NCI-H2029 treated with DMSO at 0.1 percent for 48 hours (cell line): ENCODE data around the gene TTC7B.

Source experiments
- DNase-seq: peaks from one replicate; lab custom pipeline; 2025; lab: John Stamatoyannopoulos, UW

The TTC7B gene

DNA sequence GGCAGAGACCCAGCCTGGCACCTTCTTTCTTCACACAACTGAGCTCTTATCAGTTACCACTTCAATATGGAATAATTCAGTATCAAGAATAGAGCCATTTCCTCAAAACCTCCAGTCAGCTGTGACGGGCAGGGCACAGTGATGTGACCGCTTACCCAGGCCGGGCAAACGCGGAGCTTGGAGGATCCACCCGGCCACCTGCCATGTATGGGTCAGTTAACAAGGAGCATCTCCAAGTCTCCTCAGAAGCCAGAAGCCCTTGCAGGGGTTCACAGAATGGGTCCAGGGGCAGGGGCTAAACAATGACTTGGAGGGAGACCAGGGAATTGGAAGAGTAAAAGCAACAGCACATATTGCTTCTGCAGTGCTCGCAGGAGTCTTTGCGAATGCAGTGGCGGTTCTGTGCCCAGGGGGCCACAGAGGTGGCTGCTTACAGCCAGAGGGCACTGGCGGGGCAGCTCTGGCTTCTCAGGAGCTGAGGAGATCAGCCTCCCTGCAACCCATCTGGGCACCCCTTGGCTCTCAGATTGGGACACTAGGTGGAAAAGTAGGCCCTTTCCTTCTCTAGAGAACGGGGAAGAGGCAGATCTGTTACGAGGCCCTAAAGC, 257.1 kb downstream of the TTC7B start:
- DNase-seq, result no peak

DNA sequence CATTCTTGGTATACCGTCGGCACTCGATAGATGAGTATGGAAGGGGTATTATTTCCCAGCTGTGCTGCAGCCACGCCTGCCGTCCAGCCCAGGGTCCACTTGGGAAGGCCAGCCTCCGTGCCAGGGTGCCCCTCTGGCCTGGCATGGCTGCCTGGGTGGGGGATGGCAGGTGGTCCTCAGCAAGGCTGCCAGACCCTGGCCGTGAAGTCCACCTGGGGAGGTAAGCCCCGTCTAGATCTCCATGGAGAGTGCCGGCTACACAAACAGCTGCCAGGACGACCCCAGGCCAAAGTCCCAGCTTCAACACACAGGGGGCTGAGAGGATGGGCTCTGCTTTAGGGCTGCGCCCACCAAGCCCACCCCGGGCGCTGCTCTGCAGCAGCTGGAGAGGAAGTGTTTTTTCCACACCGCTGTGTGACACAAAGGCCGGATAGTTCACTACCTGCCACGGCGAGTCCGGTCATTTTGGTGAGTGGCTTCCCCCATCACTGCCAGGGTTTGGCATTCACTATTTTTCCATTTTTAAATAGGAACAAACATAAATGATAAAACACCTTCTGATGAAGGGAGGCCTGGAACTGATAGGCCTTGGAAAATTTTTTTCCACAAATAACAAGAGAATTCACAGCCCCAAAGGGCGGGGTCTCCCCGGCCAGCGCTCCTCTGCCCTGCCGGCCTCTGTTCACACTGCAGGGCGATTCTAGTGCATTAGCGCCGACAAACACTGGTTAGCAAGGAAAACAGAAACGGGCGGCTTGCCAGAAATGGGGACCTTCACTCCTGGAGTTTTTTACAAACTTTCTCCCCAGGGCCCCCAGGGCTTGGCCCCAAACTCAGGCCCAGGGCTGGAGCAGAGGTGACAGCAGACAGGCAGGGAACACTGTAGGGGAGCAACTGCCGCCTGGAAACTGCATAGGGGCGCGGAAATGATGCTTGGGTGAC, 257.9 kb downstream of the TTC7B start:
- DNase-seq, result no peak

DNA sequence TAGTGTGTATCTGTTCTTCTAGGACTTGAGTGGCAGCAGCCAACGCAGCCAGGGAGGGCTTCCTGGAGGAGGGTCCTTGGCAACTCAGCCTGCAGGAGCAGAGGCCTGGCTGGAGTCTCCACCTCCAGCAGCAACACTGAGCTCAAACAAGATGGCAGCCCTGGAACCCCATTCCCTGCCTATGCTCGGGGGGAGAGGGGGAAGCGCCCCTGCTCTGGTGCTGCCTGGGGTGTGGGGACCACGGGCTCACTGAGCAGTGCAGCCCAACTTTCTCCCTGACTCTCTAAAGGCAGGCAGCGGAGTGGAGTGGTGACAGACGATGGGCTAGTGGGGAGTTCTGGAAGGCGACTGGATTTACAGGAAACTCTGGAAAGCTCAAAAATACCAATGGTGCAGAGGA, 258.7 kb downstream of the TTC7B start:
- no peak for DNase-seq

DNA sequence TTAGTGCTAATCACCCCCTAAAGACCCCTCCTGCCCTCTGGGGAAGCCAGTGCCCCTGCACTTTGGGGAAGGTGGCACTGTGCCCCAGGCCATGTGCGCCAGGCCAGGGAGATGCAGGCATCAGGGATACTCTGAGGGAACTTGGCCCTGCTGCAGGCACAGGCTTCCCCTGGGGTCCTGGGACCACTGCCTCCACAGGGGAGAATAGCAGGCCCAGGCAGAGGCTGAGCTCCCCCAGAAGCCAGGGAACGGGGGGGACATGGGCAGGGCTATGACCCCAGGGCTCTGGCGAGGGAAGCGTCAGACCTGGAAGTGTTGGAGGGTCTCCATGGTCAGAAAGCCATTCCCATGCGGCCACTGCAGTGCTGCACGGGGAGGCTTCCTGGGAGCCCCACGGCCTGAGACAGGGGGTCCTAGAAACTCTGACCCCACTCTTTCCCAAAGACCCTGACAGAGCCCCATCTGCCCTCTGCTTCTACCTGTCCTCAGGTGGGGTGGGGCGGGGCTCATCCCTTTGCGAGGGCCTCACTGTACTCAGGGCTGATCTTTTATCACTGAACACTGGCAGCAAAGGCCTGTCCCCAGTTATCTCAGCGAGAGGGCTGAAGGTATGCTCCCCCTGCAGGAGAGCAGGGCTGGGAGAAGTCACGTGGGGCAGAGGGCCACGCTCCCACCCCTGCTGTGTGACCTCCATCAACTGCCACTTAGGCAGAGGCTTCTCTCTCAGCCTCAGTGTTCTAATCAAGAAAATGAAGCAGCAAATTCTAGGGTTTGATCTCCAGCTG, 259.4 kb downstream of the TTC7B start:
- DNase-seq, result no peak

DNA sequence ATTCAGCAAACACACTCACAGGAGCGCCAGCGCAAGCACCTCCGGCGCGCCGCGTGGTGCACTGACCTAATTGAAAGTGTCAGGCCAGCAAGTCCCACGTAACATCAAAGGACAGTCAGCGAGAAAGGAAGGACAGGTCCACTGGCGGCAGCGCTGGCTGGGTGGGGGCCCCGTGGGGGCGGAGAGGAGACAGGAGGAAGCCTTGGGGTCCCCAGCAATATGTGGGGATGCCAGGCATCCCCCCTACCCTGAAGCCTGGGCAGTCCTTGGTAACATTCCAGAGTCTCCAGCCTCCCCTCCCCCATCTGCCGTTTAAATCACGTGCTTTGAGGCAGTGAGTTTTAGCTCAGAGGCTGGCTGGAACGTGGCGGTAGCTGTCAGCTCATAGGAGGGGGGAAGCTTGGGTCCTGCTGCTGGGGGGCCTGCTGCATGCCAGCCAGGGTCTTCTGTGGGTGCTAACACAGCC, 260.2 kb downstream of the TTC7B start:
- no peak for DNase-seq

DNA sequence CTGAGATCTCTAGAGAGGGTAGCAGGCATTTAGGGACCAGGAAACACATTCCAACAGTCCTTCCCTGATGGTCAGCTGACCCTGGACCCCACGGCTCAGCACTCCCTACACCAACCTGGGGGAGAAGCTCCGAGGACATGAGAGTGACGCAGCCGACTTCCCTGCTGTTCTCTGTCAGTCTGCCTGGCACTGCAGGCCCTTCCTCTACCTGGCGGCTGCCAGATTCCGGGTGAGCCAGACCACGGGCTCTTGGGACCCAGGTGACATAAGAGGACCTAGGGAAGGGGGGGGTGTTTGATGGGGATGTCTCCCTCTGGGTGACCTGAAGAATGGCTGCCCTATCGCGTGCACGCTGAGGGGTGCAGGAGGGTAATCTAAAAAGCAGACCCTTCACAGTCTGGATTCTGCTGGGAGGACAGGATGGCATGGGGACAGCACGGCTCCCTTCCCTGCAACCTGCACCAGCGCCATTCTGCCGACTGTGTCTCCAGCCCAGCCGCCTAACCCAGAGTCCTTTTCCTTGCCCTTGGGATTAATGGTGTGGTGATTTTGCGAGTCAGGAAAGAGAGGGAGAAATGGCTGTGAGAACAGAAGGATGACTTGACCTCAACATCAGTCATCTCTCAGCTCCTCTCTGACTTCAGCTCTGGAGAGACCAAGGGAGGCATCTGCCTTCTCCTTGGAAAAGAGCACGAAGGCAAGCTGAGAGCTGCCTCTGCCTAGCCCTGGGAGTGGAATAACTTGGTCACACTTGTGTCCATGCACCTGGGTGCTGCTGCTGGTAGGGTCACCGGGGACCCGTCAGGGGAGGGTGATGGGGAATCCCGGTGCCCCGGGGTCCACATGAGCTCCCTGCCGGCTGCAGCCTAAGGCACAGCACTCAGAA, 260.9 kb downstream of the TTC7B start:
- no peak for DNase-seq

DNA sequence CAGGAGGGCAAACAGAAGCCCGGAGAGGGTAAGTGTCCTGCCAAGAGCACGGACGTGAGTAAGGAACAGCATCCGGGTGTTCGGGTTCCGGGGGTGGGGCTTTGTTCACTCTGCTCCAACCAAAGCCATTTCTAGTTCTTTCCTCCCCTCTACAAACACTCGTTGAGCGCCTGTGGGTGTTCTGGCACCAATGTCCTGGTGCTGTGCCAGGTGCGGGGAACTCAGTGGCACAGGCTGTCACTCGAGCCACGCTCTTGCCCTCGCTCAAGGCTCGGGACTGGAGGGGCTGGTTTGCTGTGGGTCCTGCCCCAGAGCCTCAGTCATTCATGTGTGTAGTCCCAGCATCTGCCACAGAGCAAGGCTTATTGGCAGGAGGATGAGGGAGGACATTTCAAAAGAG, 261.9 kb downstream of the TTC7B start:
- DNase-seq, result peak; percentile 38

DNA sequence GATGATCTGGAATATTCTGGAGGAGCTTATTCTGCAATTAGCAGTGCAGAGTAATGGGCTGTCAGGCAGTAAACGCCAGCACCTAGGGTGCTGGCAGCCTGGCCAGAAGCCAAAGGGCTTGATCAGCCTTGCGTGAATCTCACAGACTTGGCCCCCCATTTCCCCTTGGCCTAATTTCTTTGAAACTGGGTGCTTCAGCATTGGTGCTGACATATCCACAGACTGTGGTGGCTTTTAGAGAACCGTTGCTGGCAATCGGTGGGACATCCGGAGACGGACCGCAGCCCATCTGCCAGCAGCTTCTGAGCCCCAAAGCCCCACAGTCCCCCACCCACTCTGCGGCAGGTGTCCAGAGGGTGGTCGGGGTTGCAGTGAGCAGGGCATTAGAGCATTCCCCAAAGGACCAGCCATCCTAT, 262.3 kb downstream of the TTC7B start:
- DNase-seq, result no peak

DNA sequence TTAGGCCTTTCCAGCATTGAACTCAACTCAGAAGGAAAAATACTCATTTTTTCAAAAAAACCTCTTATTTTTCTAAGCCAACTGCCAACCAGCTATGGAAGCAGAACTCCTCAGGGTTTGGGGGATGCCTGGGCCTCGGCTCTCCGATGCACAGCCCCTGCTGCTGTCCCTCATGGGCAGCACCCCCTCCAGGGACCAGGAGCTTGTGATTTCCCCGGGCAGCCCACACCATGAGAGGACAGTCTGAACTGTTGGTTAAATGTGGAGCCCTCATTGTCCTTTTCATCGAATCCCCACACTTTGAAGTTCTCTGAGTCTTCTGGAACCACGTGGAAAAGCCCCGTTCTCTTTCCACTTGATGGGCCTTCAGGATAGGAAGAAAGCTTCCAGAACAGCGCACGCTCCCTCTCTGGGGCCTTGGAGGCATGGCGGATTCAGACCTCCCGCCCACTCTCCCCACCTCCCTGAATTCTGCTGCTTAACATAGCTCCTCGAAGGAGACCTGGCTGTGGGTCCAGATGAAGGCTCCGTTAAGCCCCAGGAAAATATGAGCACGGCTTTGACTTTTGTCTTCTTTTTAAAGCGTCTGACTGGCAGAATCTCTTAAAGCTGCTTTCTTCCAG, 262.8 kb downstream of the TTC7B start:
- no peak for DNase-seq

DNA sequence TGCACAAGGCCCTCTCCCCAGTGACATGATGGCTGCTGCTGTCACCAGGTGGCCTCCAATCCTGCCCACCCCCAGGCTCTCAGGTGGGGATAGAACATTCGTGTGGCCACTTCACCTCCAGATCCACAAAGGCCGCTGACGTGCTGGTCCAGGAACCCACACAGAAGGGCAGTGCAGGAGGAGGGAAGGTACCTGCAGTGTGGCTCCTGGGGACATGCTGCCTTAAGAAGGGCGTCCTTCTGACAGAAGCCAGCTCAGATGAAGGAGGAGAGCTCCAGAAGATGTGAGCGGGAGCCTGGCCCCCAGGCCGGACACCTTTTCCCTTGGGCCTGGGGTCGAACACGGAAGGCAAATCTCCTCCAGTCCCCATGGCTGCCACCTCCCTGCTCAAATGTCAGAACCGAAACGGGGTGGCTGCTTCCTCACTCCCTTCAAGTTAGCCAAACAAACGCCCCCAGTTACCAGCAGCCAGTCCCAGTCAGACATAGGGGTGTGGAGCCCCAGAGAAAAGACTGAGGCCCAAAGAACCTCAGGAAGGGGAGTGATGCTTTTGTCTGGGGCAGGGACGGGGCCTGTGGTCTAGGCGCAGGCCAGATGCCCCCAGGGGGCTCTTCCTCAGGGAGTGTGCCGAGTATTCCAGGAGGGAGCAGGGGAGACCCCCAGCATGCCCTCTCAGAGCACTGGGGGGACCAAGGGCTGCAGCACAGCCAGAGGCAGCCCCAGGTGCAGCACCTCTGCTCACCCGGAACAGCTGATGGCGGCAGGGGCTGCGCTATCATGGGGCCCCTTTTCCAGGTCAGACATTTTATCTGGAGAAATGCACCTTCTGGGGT, 263.5 kb downstream of the TTC7B start:
- no peak for DNase-seq

DNA sequence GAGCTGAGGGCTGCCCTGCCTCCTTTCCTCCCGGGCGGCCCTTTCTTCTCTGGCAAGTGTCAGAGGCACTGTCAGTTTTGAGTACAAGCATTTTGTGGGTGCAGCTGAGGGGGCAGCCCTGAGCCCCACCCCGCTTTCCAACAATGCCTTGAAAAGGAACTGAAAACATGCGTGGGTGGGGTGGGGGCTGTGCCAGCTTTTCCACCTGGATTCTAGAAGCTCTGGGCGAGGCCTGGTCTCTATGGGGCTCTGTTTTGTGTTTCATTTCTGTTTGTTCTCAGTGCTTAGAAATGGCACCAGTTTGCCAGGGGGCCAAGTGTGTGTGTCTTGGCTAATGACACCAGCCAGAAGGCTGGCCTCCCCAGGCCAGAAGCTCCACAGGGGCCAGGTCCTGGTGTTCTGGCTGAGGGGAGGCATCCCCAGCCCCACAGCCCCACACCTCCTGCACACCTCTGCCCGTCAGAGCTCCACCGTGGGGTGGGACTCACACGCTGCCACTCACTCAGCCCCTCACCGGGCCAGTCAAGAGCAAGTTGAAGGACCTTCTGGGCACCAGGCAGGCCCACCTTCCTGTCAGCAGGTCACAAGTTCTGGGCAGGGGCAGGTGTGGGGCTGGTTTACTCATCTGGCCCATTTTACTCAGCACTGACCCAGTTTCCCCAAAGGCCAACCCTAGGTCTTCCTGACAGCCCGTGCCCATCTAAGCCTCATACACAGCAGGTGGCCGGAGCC, 264.3 kb downstream of the TTC7B start:
- no peak for DNase-seq

DNA sequence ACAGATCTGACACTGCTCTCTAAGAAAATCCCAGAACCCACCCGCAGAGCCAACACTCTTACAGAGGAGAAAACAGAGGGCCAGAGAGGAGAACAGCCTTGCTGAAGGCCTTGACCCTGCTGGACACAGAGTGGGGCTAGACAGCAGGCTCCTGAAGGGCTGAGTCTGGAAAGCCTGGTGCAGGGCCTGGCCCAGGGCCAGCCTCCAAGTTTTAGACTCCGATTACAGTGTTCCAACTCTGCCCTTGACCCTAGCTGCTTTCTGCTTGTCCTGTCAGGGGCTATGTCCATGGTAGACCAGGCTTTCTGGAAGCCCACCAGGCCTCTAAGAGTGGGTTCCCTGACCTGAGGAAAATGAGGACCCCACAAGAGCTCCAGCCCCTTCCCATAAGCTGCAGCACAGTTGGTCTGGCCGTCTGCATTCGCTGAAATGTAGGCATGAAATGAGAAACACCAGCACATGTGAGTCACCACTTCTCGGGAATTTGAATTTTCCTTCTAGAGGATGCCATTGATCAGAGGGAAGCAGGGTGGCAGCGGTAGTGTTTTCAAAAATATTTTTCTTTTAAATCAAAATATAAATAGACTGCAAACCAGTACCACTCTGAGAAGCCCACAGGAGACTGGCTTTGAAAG, 265.0 kb downstream of the TTC7B start:
- DNase-seq, result no peak

DNA sequence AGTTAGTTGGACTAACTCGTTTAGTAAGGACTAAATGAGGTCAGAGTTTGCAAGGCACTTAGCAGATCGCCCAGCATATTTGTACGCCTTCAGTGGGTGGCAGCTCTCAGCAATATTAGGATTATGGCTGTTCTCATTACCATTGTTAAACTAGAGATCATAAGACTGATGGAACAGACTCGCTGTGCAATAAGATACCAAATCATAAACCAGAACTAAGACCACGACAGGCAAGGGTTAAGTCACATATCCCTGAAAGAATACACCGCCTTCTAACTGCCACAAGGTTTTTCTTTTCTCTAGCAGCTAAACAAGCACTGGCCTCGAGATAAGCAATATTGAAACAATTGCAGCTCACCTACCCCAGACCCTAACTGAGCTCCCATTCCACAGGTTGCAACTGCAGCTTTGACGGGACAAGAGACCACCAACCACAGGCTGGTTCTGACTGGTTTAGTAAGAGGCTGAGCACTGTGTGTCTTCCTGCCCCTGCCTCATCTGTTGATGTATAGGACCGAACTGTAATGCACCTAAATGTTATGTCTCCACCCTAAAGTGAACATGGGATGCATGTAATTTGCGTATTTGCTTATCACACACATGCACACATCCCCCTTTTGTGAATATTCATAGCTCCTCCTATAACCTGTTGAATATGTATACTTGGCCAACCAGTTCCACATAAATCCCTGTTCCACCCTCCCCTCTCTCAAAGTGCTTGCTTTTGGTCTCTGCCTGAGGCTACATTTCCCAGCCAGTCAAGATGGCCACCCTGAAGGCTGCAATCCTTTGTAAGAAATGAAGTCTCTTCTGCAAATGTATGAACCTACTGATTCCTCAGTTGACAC, 266.2 kb downstream of the TTC7B start:
- DNase-seq, result no peak

DNA sequence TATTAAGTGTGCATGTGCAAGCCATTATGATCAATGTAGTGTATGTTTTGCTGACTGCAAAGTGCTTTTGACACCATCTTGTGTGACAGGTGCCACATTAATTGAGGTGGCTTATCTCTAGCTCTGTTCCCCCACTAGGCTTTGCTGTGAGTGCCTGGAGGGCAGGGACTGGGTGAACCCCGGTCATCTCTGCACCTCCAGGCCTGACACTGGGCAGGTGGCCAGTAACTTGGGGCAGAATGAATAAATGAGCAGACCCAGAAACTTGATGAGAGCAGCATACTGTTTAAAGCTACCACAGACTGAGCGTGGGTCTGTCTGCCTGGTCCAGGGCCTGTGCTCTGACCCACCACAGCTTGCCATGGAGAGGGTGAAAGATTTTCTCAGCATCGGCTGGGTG, 267.8 kb downstream of the TTC7B start:
- DNase-seq, result no peak

DNA sequence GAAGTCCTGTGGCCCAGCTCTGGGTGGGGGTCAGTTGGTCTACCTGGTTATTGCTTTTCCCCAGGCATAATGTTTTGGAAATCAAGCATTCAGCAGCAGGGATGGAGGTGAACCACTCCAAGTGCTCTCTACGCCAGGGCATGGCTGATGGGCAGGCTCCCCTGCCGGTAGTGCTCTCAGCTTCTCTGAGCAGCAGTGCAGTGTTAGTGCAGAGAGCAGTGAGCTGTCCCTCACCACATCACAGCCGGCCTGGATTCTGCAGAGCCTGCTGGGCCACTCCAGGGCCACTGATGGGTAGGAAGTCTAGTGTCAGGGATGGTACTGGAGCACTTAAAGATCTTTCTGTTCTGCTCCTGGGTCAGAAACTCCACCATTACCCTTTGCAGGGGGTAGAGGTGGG, 268.3 kb downstream of the TTC7B start:
- DNase-seq, result no peak

DNA sequence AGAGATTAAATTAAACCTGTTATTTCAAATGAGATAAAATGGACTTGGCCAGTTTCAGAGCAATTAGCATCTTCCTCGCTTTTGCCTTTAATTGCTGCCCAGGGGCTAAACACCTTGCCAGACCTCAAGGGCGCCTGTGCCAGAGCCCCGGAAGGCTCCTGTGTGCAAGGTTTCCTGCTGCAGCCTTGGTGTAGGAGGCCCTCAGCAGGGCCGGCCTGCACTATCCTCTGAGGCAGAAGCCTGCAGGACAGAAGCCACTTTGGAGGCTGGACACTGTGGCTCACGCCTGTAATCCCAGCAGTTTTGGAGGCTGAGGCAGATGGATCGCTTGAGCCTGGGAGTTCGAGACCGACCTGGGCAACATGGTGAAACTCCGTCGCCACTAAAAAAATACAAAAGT, 269.0 kb downstream of the TTC7B start:
- no peak for DNase-seq

DNA sequence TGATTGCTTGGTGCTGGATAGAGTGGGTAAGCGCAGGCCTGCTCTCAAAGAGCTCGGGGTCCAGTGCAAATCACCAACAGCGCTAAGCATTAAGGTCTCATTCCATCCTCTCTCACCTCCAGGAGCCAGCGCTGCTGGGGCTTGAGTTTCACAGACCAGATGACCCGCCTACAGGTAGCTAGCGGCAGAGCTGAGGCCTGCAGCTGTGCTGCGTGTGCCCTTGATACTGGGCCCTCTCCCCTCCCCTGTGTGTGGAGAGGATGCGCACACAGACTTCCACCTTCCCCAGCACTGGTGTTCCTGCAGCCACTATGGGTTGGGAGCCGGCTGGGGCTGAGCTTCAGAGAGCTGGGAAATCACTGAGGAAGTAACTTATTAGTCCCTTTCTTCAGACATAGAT, 269.5 kb downstream of the TTC7B start:
- no peak for DNase-seq
